Activated CD4-positive, alpha-beta T cell treated with anti-CD3 and anti-CD28 coated beads, Interleukin-2, amount 10 ng/mL, durations not matched to agents 24 days and 14 days (primary cell): ENCODE results near the gene ZNF467. TPM values are rescaled to one million over a fixed set of nuclear protein-coding genes. Genes with fewer than 3 reads are reported as not detected.

ENCODE experiments used
- total RNA-seq: library from RNA; stranded (reverse); gene quantifications from 2 replicates; pipeline ENCODE4 v1.2.3, GENCODE V29; 2022

Gene ZNF467
- total RNA-seq, 1 donor from 2014 or later, result 0.21 TPM

Other genes starting within 250 kb of the ZNF467 start
- gene ZNF862, start 64.8 kb upstream of the ZNF467 start, total RNA-seq, result 16.6 and 18.3 TPM in 2 replicates
- 43.5 and 46.7 TPM in 2 replicates for gene ATP6V0E2, start 100.4 kb upstream of the ZNF467 start, total RNA-seq